GM19324 (cell line): ENCODE results near the gene C10orf71.

Experiments
- ATAC-seq: cut with Tn5 transposase; IDR thresholded peaks from one replicate; pipeline ENCODE4 v1.9.1; 2021; ENCODE audit warnings: mild to moderate bottlenecking, moderate library complexity; ENCODE audit not compliant: unreplicated experiment, low FRiP score

Gene C10orf71

DNA sequence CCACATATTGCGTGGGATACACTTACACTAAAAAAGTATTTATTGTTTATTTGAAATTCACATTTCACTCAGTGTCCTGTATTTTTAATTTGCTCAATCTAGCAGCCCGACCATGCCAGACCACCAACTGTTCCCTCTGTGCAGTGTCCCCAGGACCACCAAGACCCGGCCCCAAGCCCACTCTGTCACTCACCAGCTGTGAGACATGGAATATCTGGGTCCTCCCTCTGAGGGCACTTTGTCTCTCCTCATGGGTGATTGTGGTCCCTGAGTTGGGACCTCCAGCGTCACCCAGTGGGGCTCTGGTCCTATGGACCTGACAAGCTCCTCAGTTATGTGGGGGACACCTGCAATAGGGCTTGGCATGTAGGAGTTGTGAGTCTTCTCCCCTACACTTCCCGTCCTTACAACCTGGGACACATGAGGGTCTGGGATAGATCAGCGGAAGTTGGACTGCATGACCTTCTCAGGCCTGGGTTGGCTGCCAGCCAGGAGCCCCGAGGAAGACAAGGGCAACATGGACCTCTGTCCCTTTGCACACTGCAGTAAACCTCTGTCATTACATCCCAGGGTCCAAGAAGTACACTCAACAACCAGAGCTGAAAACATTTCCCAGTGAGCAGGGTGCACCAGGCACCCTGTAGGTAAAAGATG, 12.1 kb downstream of the C10orf71 start:
- no peak for ATAC-seq

- no peak for ATAC-seq
Measured at GRCh38 chr10:49311555-49312236, 12.7 kb downstream of the C10orf71 start.

DNA sequence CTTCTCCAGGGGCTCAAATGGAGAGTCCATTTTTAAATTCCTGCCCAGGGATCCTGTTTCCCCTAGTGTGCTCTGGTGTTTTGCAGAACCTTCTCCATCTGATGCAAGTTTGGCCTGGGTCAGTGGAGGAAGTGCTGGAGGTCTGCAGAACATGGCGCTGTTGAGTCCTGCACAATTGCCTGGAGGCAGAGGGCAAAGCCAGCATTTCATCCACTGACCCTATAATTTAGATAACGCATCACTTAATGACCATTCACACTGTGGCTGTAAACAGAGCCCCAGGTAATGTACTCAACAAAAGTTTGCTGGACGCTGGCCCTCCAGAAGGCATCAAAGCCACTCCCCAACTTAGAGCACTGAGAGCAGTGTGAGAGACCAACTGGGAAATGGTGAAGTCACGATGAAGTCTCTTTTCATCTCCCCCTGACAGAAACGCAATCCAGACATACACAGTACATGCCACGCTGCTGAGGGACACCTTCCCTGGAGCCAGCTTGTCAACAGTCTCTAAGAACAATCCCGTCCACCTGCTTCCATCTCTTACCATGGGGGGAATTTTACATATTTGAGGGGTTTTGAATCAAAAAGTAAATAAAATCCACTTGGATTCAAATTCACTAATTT, 13.4 kb downstream of the C10orf71 start:
- no peak for ATAC-seq

DNA sequence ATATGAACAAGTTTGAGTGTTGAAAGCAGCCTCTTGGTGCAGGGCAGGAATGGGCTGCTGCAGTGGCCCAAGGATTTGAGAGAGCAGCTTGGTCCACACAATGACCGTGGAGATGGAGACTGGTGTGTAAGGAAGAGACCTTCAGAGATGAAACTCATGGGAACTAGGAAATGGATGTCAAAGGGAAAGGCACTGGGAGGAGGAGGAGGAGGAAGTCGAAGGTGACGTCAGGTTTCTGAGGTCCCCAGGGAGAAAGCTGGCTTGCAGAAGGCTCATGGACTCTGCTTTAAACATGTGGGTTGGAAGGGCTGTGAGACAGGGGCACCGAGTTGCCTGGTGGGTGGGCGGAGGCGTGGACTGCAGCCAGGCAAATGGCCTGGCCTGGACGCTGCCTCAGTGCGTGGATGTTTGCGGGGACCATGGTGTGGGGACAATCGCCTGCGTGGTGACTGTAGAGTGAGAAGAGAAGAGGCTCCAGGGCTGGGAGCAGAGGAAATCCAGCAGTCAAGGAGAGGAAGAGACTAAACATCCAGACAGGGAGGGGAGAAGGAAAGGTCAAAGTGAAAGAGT, 14.6 kb downstream of the C10orf71 start:
- no peak for ATAC-seq

DNA sequence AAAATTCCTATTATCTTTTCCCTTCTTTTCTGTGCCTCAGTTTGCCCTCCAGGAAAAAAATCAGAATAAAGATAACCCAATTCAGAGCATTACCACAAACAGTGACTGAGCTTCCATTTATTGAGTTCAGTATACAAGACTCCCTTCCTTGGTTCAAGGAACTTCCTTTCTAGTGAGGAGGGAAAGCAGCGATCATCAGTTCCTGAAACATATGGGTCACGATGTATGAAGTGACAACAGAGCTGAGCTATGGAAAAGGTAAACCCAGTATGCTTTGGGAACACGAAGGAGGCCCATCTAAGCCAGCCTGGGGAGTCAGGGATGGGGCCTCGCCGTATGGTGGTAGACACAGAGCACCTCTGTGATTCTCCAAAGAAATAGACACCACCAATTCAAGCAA, 15.8 kb downstream of the C10orf71 start:
- ATAC-seq: no peak

GRCh38 chr10:49318028-49318427, 19.1 kb downstream of the C10orf71 start:
- no peak for ATAC-seq

DNA sequence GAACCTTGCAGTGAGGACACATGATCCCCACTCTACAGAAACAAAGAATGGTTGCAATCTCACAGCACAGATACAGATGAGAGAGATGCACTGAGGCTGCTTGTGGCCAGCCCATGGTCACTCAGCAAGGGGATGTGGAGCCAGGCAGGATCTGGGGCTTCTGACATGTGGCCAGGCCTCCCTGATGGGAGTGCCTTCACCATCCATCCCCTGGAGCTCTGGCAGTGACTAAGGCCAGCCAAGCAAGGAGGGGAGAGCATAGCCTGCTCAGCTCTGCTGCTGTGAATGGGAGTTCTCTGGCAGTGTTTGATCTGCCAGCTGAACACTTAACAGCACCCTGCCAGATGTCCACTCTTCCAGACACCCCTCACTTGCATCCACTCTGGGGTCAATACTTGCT, 19.8 kb downstream of the C10orf71 start:
- no peak for ATAC-seq

DNA sequence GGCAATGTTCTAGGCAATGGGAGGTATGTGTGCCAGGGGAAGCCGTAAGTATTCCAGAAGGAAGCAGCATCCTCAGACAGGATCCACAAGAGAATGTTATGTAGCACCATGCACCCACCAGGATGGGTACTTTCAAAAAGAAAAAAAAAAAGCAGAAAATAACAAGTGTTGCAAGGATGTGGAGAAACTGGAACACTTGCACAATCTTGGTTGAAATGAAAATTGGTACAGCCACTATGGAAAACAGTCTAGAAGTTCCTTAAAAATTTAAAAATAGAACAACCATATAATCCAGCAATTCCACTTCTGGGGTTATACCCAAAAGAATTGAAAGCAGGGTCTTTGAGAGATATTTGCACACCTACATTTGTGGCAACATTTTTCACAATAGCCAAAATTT, 20.2 kb downstream of the C10orf71 start:
- no peak for ATAC-seq

DNA sequence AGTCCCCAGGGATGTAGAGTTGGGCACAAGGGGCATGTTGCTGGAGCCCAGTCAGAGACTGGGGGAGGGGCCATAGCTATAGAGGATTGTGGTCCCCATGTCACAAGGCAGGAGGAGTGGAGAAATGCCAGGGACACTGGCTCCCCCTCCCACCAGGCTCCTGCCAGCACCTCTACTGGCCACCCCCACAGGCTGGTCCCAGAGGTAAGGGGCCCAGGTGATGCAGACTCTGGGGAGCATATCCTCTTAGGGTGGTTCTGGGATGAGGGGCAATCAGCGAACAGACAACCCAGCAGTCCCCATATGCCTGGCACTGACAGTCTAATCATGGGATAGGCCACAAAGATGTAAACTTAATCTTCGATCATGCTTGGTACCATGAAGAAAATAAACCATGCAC, 21.2 kb downstream of the C10orf71 start:
- ATAC-seq: no peak

GRCh38 chr10:49321021-49321420, 22.1 kb downstream of the C10orf71 start:
- no peak for ATAC-seq

GRCh38 chr10:49322371-49323170, 23.6 kb downstream of the C10orf71 start:
- no peak for ATAC-seq

GRCh38 chr10:49323171-49323895, 24.4 kb downstream of the C10orf71 start:
- ATAC-seq: no peak

DNA sequence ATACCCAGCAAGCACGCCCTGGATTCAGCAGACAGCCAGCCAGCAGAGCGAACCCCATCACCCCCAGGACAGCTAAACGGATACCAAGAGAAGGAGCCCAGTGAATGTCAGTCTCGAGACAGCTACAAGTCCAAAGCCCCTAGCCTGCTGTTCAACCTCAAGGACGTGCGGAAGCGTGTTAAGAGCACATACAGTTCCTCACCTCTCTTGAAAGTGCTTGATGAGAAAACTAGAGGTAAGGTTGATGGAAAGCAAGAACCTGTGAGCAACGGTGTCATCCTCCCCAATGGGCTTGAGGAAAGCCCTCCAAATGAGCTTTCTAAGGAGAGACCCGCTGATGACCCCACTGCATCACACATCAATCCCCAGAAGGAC, 24.9 kb downstream of the C10orf71 start:
- ATAC-seq: no peak

GRCh38 chr10:49324711-49325110, 25.7 kb downstream of the C10orf71 start:
- no peak for ATAC-seq

DNA sequence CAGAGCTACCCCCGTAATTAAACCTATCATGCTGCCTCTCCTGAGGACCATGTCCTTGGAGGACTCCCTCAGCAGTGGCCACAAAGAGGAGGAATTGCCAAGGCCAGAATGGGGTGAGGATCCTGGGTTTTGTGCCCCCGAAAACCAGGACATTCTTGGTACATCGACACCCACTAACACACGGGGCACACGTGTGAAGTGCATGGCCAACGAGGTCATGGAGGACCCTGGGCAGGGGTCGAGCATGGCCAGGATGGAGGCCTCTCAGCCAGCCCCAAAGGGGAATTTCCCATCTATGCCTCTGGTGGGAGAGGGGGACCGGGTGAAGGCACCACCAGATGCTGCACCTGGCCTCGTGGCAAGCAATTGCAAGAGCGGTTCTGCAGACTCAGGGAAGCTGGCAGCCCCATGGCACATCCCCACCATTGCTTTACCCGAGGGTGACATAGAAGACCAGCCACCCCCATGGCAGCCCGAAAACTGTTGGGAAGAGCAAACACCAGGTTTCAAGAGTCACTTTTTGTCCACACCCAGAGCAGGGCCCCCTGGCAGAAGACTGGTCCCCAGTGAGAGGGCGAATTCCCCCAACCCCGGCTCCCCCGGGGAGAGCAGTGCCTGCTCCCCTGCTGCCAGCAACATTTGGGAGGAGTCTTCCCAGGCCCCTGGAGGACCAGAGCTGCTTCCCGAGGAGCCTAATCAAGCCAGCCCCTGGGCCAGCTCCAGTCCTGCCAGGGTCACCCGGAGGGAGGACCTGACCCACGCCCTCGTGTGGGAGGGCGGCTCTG, 26.4 kb downstream of the C10orf71 start:
- no peak for ATAC-seq

DNA sequence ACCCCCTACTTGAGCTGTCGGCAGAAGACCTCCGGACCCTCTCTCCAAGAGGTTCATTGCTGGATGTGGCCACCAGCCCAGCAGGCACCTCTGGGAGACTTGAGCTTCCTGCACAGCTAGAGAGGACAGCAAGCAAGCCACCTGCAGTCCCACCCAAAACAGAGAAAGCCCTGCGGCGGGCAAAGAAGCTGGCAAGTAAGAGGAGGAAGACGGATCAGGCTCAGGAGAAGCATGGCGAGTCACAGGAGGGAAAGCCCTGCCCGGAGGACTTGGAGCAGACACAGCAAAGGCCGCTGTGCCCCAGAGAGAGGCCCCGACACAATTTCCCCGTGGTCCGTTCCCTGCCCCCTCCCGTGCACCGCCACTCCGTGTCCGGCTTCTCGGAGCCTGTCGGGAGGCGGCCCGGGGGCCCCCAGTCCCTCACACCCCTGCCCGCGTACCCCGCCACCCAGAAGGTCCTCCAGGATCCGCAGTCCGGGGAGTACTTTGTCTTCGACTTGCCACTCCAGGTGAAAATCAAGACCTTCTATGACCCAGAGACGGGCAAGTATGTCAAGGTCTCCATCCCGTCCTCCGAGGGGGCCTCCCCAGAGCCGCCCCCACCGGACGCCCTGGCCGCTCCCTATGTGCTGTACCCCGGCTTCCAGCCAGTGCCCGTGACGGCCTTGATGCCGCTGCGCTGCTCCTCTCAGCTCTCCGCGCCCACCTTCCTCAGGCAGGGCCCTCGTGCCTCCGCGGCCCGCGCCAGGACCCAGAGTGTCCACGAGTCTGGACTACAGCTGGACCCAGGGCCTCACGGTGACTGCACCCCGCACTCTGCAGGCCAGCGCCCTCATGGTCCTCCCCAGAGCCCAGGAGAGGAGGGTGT, 27.2 kb downstream of the C10orf71 start:
- no peak for ATAC-seq

GRCh38 chr10:49327036-49327813, 28.3 kb downstream of the C10orf71 start:
- no peak for ATAC-seq
